ENCODE data around the gene PAQR7. TPM values are rescaled to one million over a fixed set of nuclear protein-coding genes. Genes with fewer than 3 reads are reported as not detected.
A peak's percentile ranks its signal among the peaks of the same experiment; 100 is the strongest.

The PAQR7 gene
- total RNA-seq, 6 experiments from 2014 or later = 16.0 to 19.5 (median 17.9) TPM

DNA sequence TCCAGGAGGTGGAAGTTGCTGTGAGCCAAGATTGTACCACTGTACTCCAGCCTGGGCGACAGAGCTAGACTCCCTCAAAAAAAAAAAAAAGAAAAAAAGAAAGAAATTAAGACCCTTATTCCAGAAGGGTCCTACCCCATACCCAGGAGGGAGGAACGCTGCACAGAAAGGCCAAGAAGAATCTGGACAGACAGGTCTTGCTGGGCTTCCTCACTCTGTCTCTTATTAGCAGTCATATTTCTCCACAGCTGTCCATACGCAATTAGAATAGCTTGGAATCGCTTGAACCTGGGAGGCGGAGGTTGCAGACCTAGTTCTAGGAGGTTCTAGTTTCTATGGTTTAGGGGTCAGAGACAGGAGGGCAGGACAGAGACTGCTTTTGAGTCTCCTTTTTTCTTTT is 3.2 kb upstream of the PAQR7 start:
- H3K36me3 Mint-ChIP-seq (ENCODE audit: low read depth) = no peaks in the 10 kb centered on the region
- H3K9me3 Mint-ChIP-seq = no peaks in the 10 kb centered on the region
- no peak for DNase-seq
- H3K4me1 Mint-ChIP-seq (ENCODE audit: low read depth) = peaks cover 8% of the 10 kb centered on the region
- no peak overlapping the region for H3K27ac Mint-ChIP-seq
- TF ChIP-seq, protein P1, sequence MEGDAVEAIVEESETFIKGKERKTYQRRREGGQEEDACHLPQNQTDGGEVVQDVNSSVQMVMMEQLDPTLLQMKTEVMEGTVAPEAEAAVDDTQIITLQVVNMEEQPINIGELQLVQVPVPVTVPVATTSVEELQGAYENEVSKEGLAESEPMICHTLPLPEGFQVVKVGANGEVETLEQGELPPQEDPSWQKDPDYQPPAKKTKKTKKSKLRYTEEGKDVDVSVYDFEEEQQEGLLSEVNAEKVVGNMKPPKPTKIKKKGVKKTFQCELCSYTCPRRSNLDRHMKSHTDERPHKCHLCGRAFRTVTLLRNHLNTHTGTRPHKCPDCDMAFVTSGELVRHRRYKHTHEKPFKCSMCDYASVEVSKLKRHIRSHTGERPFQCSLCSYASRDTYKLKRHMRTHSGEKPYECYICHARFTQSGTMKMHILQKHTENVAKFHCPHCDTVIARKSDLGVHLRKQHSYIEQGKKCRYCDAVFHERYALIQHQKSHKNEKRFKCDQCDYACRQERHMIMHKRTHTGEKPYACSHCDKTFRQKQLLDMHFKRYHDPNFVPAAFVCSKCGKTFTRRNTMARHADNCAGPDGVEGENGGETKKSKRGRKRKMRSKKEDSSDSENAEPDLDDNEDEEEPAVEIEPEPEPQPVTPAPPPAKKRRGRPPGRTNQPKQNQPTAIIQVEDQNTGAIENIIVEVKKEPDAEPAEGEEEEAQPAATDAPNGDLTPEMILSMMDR (IDR thresholded peaks at IDR 0.05) = no peak
- H3K4me3 Mint-ChIP-seq = no peak overlapping the region
- peaks cover 1% of the 10 kb centered on the region; the same call in 1 of the 2 replicates for H3K27me3 Mint-ChIP-seq (ENCODE audit: insufficient read depth)

DNA sequence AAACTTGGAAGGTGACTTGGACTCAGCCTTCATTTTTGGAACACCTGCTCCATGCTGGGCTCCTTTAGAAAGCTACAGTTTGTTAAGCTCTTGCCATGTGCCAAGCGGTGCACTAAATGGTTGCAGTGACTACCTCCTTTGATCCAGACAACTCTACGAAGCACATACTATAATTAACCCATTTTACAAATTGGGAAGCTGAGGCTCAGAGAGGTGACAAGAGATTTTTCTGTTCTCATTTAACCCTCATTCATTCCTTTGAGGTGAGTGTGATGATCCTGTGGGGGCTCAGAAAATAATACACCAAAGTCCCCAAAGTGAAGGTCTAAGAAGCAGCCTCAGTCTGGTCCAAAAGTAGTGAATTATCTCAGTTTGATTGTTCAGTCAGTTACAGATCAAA is 1.6 kb upstream of the PAQR7 start:
- TF ChIP-seq, protein P1 (IDR thresholded peaks at IDR 0.05) = no peak
- peaks cover 1% of the 10 kb centered on the region; the same call in 1 of the 2 replicates for H3K27me3 Mint-ChIP-seq (ENCODE audit: insufficient read depth)
- no peak overlapping the region for H3K27ac Mint-ChIP-seq
- H3K4me1 Mint-ChIP-seq (ENCODE audit: low read depth) = peaks cover 20% of the 10 kb centered on the region
- H3K4me3 Mint-ChIP-seq = no peak overlapping the region
- DNase-seq = no peak
- no peaks in the 10 kb centered on the region for H3K9me3 Mint-ChIP-seq
- H3K36me3 Mint-ChIP-seq (ENCODE audit: low read depth) = no peaks in the 10 kb centered on the region

- Mint-ChIP-seq H3K36me3 (ENCODE audit: low read depth) (no peaks in the 10 kb centered on the region), H3K27me3 (ENCODE audit: insufficient read depth) (peaks cover 1% of the 10 kb centered on the region; the same call in 1 of the 2 replicates), H3K9me3 (no peaks in the 10 kb centered on the region), H3K27ac (0 out of 2 replicates have a peak overlapping the region, but pooled peaks have one; percentile 70), H3K4me1 (ENCODE audit: low read depth) (peaks cover 20% of the 10 kb centered on the region), H3K4me3 (peak overlapping the region; percentile 74)
- DNase-seq = no peak
- TF ChIP-seq, protein P1 (IDR thresholded peaks at IDR 0.05) = no peak
These were observed 1.2 kb upstream of the PAQR7 start for GRCh38 chr1:25876693-25877077.

GRCh38 chr1:25875856-25876692 is 566 bp upstream of the PAQR7 start:
- peak overlapping the region; percentile 70 for H3K27ac Mint-ChIP-seq
- H3K9me3 Mint-ChIP-seq = no peaks in the 10 kb centered on the region

GRCh38 chr1:25874635-25875153 is 814 bp downstream of the PAQR7 start:
- Mint-ChIP-seq H3K36me3 (ENCODE audit: low read depth) (no peaks in the 10 kb centered on the region), H3K27me3 (ENCODE audit: insufficient read depth) (peaks cover under 1% of the 10 kb centered on the region; the same call in 1 of the 2 replicates), H3K9me3 (no peaks in the 10 kb centered on the region), H3K4me1 (ENCODE audit: low read depth) (peaks cover 20% of the 10 kb centered on the region), H3K4me3 (peak overlapping the region; percentile 91), H3K27ac (peak overlapping the region; percentile 64)
- no peak for DNase-seq
- TF ChIP-seq, protein P1 (IDR thresholded peaks at IDR 0.05) = no peak

More at GRCh38 chr1:25875856-25876692, 566 bp upstream of the PAQR7 start:
- peak overlapping the region; percentile 74 for H3K4me3 Mint-ChIP-seq
- H3K27me3 Mint-ChIP-seq (ENCODE audit: insufficient read depth) = peaks cover 1% of the 10 kb centered on the region; the same call in 1 of the 2 replicates
- DNase-seq = no peak
- peaks cover 20% of the 10 kb centered on the region for H3K4me1 Mint-ChIP-seq (ENCODE audit: low read depth)
- TF ChIP-seq, protein P1 (IDR thresholded peaks at IDR 0.05) = no peak
- no peaks in the 10 kb centered on the region for H3K36me3 Mint-ChIP-seq (ENCODE audit: low read depth)
